ENCODE results near the gene SLC25A21.

Gene SLC25A21

GRCh38 chr14:36967892-36968555, 204.4 kb downstream of the SLC25A21 start:
- TF ChIP-seq CTCF (IDR thresholded peaks at IDR 0.05; ENCODE audit: low read depth, low read length), result no peak
- no peak for DNase-seq (ENCODE audit: extremely low read depth, low read depth)

GRCh38 chr14:36955967-36956366, 216.4 kb downstream of the SLC25A21 start:
- TF ChIP-seq CTCF (IDR thresholded peaks at IDR 0.05; ENCODE audit: low read depth, low read length), result no peak
- no peak for DNase-seq (ENCODE audit: extremely low read depth, low read depth)

- no peak for DNase-seq (ENCODE audit: extremely low read depth, low read depth)
- no peak for TF ChIP-seq CTCF (IDR thresholded peaks at IDR 0.05; ENCODE audit: low read depth, low read length)
Observed at GRCh38 chr14:36955376-36955775, 217.0 kb downstream of the SLC25A21 start.

- TF ChIP-seq CTCF (IDR thresholded peaks at IDR 0.05; ENCODE audit: low read depth, low read length), result no peak
- peak; percentile 60 for DNase-seq (ENCODE audit: extremely low read depth, low read depth)
Observed at GRCh38 chr14:36952689-36953088, 219.7 kb downstream of the SLC25A21 start.

- TF ChIP-seq CTCF (IDR thresholded peaks at IDR 0.05; ENCODE audit: low read depth, low read length), result no peak
- DNase-seq (ENCODE audit: extremely low read depth, low read depth), result no peak
Observed at GRCh38 chr14:36951380-36951911, 221.0 kb downstream of the SLC25A21 start.

GRCh38 chr14:36950812-36951211, 221.6 kb downstream of the SLC25A21 start:
- TF ChIP-seq CTCF (IDR thresholded peaks at IDR 0.05; ENCODE audit: low read depth, low read length), result no peak
- no peak for DNase-seq (ENCODE audit: extremely low read depth, low read depth)

- TF ChIP-seq CTCF (IDR thresholded peaks at IDR 0.05; ENCODE audit: low read depth, low read length), result no peak
- no peak for DNase-seq (ENCODE audit: extremely low read depth, low read depth)
Observed at GRCh38 chr14:36949371-36949770, 223.0 kb downstream of the SLC25A21 start.

Measured in AG09319 (cell line).